WTC11 (cell line): ENCODE results near the gene TLE2. TPM values are rescaled to one million over a fixed set of nuclear protein-coding genes. Genes with fewer than 3 reads are reported as not detected.

Experiments
- ETV6 ChIP-seq: sonication (generic); formaldehyde crosslinking; IDR thresholded peaks from 2 replicates; pipeline ENCODE4 v1.8.1; 2022; ENCODE audit warnings: mild to moderate bottlenecking, missing genetic modification reagents
- FOXJ3 ChIP-seq: sonication (generic); formaldehyde crosslinking; IDR thresholded peaks from 2 replicates; pipeline ENCODE4 v1.9.0; 2021; ENCODE audit warnings: missing genetic modification reagents, mild to moderate bottlenecking, borderline replicate concordance
- GABPB1 ChIP-seq: sonication (generic); formaldehyde crosslinking; IDR thresholded peaks from 2 replicates; pipeline ENCODE4 v1.8.1; 2023; ENCODE audit warnings: mild to moderate bottlenecking, missing genetic modification reagents
- HMGA2 ChIP-seq: fragments of 250-450 bp; sonication (Bioruptor Pico); IDR thresholded peaks from 2 replicates; pipeline ENCODE4 v1.4.0; 2021; ENCODE audit warnings: mild to moderate bottlenecking, moderate library complexity
- IRF2 ChIP-seq: sonication (generic); formaldehyde crosslinking; IDR thresholded peaks from 2 replicates; pipeline ENCODE4 v1.8.0; 2022; ENCODE audit warnings: low read depth, missing genetic modification reagents, borderline replicate concordance
- NFATC4 ChIP-seq: fragments of 250-450 bp; sonication (Bioruptor Pico); IDR thresholded peaks from 2 replicates; pipeline ENCODE4 v1.9.0; 2021; ENCODE audit warnings: mild to moderate bottlenecking
- NFE2L1 ChIP-seq: sonication (generic); formaldehyde crosslinking; IDR thresholded peaks from 2 replicates; pipeline ENCODE4 v1.8.1; 2023; ENCODE audit warnings: missing genetic modification reagents
- NFYB ChIP-seq: sonication (generic); formaldehyde crosslinking; conservative IDR thresholded peaks from 2 replicates; pipeline ENCODE4 v1.8.0; 2022; ENCODE audit warnings: low read depth, missing genetic modification reagents
- PRRX2 ChIP-seq: fragments of 250-450 bp; sonication (Bioruptor Pico); IDR thresholded peaks from 2 replicates; pipeline ENCODE4 v1.8.0; 2021; ENCODE audit warnings: mild to moderate bottlenecking
- TP53 ChIP-seq: sonication (generic); formaldehyde crosslinking; IDR thresholded peaks from 2 replicates; pipeline ENCODE4 v1.8.1; 2023; ENCODE audit warnings: mild to moderate bottlenecking, missing genetic modification reagents
- ZBTB21 ChIP-seq: sonication (generic); formaldehyde crosslinking; IDR thresholded peaks from 2 replicates; pipeline ENCODE4 v1.8.1; 2023; ENCODE audit warnings: mild to moderate bottlenecking, missing genetic modification reagents, borderline replicate concordance
- ZNF121 ChIP-seq: sonication (generic); formaldehyde crosslinking; IDR thresholded peaks from 2 replicates; pipeline ENCODE4 v1.8.0; 2023; ENCODE audit warnings: missing genetic modification reagents
- ZNF138 ChIP-seq: sonication (generic); formaldehyde crosslinking; conservative IDR thresholded peaks from 2 replicates; pipeline ENCODE4 v1.8.1; 2022; ENCODE audit warnings: mild to moderate bottlenecking, moderate library complexity, missing genetic modification reagents
- ZNF263 ChIP-seq: sonication (generic); formaldehyde crosslinking; IDR thresholded peaks from 2 replicates; pipeline ENCODE4 v1.8.1; 2022; ENCODE audit warnings: low read depth, mild to moderate bottlenecking, moderate library complexity, missing genetic modification reagents
- ZNF416 ChIP-seq: fragments of 250-450 bp; sonication (Bioruptor Pico); IDR thresholded peaks from 2 replicates; pipeline ENCODE4 v1.9.0; 2021; ENCODE audit warnings: mild to moderate bottlenecking, inconsistent platforms
- ZNF671 ChIP-seq: fragments of 250-450 bp; sonication (Bioruptor Pico); IDR thresholded peaks from 2 replicates; pipeline ENCODE4 v1.8.0; 2021; ENCODE audit warnings: mild to moderate bottlenecking
- total RNA-seq: library from RNA; stranded (reverse); gene quantifications from 3 replicates; pipeline ENCODE4 v1.2.3, GENCODE V29; 2021
- TF ChIP-seq, protein P1 (sequence below): fragments of 250-450 bp; sonication (Bioruptor Pico); conservative IDR thresholded peaks from 2 replicates; pipeline ENCODE4 v1.9.0; 2021; ENCODE audit warnings: mild to moderate bottlenecking
- TF ChIP-seq, protein P2 (sequence below): sonication (generic); formaldehyde crosslinking; IDR thresholded peaks from 2 replicates; pipeline ENCODE4 v1.8.0; 2023; ENCODE audit warnings: missing genetic modification reagents, mild to moderate bottlenecking, borderline replicate concordance
- TF ChIP-seq, protein P3 (sequence below): sonication (generic); formaldehyde crosslinking; IDR thresholded peaks from 2 replicates; pipeline ENCODE4 v1.8.0; 2023; ENCODE audit warnings: missing genetic modification reagents
- TF ChIP-seq, protein P4 (sequence below): sonication (generic); formaldehyde crosslinking; conservative IDR thresholded peaks from 2 replicates; pipeline ENCODE4 v1.8.1; 2023; ENCODE audit warnings: mild to moderate bottlenecking, low read depth, missing genetic modification reagents, moderate library complexity
- TF ChIP-seq, protein P5 (sequence below): sonication (generic); formaldehyde crosslinking; IDR thresholded peaks from 2 replicates; pipeline ENCODE4 v1.8.1; 2023; ENCODE audit warnings: mild to moderate bottlenecking, missing genetic modification reagents, moderate library complexity
- TF ChIP-seq, protein P6 (sequence below): sonication (generic); formaldehyde crosslinking; IDR thresholded peaks from 2 replicates; pipeline ENCODE4 v1.8.0; 2022; ENCODE audit warnings: mild to moderate bottlenecking, missing genetic modification reagents

The TLE2 gene
- total RNA-seq, 1 experiment from 2014 or later: 20.0 TPM

DNA sequence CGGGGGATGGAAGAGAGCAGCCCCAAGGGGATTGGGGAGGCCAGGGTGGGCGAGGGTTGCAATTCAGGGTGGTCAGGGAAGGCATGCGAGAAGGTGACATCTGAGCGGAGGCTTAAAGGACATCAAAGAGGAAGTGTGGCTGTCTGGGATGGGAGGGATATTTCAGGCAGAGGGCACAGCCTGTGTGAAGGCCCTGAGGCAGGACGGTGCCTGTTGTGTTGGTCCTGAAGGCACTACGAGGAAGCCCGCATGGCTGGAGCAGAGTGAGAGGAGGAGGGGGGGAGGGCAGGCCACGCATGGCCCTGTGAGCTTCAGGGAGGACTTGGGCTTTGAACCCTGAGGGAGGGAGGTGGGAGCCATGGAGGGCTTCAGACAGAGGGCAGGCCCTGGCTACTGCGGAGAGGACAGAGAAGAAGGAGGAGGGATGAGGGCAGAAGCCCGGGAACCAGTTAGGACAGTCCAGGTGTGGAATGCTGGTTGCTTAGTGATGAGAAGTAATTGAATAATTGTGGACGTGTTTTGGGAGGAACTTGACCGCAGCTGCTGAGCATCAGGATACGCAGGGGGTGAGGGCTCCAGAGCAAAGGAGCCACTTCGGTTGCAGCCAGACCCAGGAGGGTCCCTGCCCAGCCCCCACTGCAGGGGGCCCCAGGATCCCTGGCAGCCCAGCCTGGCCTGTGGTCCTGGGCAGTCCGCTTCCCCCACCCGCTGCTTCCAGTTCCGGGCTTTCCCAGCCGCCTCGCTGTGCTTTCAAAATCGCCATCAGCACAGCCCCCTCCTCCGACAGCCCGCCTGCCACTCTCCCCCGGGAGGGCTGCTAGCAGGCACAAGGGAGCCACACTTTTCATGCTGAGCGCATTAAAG, 45.5 kb downstream of the TLE2 start (continued):
- TF ChIP-seq, protein P1, sequence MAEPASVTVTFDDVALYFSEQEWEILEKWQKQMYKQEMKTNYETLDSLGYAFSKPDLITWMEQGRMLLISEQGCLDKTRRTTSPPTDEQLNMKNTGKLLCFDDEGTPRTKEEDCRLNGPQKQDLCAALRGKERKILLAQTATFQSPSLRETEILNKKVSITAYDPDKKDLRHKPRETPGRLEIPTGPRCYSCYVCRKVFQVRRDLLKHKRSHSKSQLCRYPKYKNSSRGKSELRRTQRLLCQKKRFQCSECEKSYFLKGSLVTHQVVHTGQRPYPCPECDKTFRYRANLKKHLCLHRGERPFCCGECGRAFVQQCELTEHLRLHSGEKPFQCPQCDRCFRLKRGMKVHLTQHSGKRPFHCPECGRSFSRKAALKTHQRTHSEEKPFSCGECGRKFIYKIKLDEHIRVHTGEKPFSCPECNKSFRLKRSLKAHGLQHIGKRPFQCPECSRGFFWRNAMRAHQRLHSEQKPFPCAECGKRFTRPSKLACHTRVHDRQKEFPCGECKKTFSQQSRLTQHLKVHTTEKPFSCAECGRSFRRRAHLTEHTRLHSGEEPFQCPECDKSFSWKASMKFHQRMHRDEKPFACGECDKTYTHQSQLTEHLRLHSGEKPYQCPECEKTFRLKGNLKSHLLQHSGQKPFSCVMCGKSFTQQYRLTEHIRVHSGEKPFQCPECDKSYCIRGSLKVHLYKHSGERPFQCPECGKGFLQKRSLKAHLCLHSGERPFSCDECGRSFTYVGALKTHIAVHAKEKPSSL (CRISPR knock-in tag): no peak
- TF ChIP-seq HMGA2 (CRISPR knock-in tag) (no peak), TP53 (CRISPR knock-in tag) (0 out of 2 replicates have a peak, but pooled peaks have one; percentile 31), ZNF138 (peak; percentile 23; the same call in 1 of the 2 replicates), ZNF263 (CRISPR knock-in tag) (peak; percentile 49; the same call in 1 of the 2 replicates), NFATC4 (no peak), NFE2L1 (CRISPR knock-in tag) (no peak), ZBTB21 (CRISPR knock-in tag) (no peak), ZNF416 (CRISPR knock-in tag) (0 out of 2 replicates have a peak, but pooled peaks have one; percentile 67), ZNF671 (CRISPR knock-in tag) (peak; percentile 49; the same call in 1 of the 2 replicates), ZNF121 (CRISPR knock-in tag) (peak; percentile 50; the same call in 1 of the 2 replicates), NFYB (CRISPR knock-in tag) (no peak), GABPB1 (CRISPR knock-in tag) (no peak), ETV6 (CRISPR knock-in tag) (0 out of 2 replicates have a peak, but pooled peaks have one; percentile 35), IRF2 (CRISPR knock-in tag) (no peak), FOXJ3 (no peak), PRRX2 (CRISPR knock-in tag) (no peak)
- TF ChIP-seq, protein P2, sequence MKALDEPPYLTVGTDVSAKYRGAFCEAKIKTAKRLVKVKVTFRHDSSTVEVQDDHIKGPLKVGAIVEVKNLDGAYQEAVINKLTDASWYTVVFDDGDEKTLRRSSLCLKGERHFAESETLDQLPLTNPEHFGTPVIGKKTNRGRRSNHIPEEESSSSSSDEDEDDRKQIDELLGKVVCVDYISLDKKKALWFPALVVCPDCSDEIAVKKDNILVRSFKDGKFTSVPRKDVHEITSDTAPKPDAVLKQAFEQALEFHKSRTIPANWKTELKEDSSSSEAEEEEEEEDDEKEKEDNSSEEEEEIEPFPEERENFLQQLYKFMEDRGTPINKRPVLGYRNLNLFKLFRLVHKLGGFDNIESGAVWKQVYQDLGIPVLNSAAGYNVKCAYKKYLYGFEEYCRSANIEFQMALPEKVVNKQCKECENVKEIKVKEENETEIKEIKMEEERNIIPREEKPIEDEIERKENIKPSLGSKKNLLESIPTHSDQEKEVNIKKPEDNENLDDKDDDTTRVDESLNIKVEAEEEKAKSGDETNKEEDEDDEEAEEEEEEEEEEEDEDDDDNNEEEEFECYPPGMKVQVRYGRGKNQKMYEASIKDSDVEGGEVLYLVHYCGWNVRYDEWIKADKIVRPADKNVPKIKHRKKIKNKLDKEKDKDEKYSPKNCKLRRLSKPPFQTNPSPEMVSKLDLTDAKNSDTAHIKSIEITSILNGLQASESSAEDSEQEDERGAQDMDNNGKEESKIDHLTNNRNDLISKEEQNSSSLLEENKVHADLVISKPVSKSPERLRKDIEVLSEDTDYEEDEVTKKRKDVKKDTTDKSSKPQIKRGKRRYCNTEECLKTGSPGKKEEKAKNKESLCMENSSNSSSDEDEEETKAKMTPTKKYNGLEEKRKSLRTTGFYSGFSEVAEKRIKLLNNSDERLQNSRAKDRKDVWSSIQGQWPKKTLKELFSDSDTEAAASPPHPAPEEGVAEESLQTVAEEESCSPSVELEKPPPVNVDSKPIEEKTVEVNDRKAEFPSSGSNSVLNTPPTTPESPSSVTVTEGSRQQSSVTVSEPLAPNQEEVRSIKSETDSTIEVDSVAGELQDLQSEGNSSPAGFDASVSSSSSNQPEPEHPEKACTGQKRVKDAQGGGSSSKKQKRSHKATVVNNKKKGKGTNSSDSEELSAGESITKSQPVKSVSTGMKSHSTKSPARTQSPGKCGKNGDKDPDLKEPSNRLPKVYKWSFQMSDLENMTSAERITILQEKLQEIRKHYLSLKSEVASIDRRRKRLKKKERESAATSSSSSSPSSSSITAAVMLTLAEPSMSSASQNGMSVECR (CRISPR knock-in tag): peak; percentile 48; the same call in 1 of the 2 replicates
- TF ChIP-seq, protein P3, sequence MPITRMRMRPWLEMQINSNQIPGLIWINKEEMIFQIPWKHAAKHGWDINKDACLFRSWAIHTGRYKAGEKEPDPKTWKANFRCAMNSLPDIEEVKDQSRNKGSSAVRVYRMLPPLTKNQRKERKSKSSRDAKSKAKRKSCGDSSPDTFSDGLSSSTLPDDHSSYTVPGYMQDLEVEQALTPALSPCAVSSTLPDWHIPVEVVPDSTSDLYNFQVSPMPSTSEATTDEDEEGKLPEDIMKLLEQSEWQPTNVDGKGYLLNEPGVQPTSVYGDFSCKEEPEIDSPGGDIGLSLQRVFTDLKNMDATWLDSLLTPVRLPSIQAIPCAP: peak; percentile 65; the same call in 1 of the 2 replicates
- TF ChIP-seq, protein P4, sequence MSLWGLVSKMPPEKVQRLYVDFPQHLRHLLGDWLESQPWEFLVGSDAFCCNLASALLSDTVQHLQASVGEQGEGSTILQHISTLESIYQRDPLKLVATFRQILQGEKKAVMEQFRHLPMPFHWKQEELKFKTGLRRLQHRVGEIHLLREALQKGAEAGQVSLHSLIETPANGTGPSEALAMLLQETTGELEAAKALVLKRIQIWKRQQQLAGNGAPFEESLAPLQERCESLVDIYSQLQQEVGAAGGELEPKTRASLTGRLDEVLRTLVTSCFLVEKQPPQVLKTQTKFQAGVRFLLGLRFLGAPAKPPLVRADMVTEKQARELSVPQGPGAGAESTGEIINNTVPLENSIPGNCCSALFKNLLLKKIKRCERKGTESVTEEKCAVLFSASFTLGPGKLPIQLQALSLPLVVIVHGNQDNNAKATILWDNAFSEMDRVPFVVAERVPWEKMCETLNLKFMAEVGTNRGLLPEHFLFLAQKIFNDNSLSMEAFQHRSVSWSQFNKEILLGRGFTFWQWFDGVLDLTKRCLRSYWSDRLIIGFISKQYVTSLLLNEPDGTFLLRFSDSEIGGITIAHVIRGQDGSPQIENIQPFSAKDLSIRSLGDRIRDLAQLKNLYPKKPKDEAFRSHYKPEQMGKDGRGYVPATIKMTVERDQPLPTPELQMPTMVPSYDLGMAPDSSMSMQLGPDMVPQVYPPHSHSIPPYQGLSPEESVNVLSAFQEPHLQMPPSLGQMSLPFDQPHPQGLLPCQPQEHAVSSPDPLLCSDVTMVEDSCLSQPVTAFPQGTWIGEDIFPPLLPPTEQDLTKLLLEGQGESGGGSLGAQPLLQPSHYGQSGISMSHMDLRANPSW (CRISPR knock-in tag): 0 out of 2 replicates have a peak, but pooled peaks have one; percentile 33
- TF ChIP-seq, protein P5, sequence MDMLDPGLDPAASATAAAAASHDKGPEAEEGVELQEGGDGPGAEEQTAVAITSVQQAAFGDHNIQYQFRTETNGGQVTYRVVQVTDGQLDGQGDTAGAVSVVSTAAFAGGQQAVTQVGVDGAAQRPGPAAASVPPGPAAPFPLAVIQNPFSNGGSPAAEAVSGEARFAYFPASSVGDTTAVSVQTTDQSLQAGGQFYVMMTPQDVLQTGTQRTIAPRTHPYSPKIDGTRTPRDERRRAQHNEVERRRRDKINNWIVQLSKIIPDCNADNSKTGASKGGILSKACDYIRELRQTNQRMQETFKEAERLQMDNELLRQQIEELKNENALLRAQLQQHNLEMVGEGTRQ: 0 out of 2 replicates have a peak, but pooled peaks have one; percentile 9
- TF ChIP-seq, protein P6, sequence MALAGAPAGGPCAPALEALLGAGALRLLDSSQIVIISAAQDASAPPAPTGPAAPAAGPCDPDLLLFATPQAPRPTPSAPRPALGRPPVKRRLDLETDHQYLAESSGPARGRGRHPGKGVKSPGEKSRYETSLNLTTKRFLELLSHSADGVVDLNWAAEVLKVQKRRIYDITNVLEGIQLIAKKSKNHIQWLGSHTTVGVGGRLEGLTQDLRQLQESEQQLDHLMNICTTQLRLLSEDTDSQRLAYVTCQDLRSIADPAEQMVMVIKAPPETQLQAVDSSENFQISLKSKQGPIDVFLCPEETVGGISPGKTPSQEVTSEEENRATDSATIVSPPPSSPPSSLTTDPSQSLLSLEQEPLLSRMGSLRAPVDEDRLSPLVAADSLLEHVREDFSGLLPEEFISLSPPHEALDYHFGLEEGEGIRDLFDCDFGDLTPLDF (CRISPR knock-in tag): no peak
